B cell (primary cell): ENCODE results near the gene PTPRM. TPM values are rescaled to one million over a fixed set of nuclear protein-coding genes. Genes with fewer than 3 reads are reported as not detected.

Source experiments
- ATAC-seq: fragments of 200-7000 bp; cut with Tn5 transposase; one replicate; pipeline ENCODE4 v1.10.0; 2021; ENCODE audit warnings: low read depth, mild to moderate bottlenecking, moderate number of reproducible peaks, moderate library complexity
- CTCF ChIA-PET: fragments of 350-600 bp; sonication (Branson Sonifier 250); formaldehyde crosslinking; loops from one replicate; lab custom pipeline; 2021; ENCODE audit warnings: antibody characterized with exemption, inconsistent platforms; lab: Charles Lee
- POLR2A ChIA-PET: fragments of 350-600 bp; sonication (Branson Sonifier 250); formaldehyde crosslinking; loops from one replicate; lab custom pipeline; 2021; ENCODE audit warnings: antibody characterized with exemption; lab: Charles Lee
- DNase-seq: peaks from one replicate; pipeline ENCODE4 v3.0.0; 2013
- H2AFZ ChIP-seq: 2 replicates; pipeline ENCODE4 v1.6.1; 2012; ENCODE audit warnings: mild to moderate bottlenecking, low read depth, low read length; ENCODE audit not compliant: insufficient read depth, poor library complexity, severe bottlenecking
- H3K27ac ChIP-seq, 2 donors: 1 replicate in 1 of 2; 2 replicates in 1 of 2; pipeline ENCODE4 v1.5.1; 2012 to 2013; ENCODE audit warnings: low read length in 2 of 2, mild to moderate bottlenecking in 2 of 2, moderate library complexity in 1 of 2
- H3K27me3 ChIP-seq, 4 experiments: fragments of 200-600 bp in 1 of 4; sonication (generic) in 1 of 4; replicated peaks in 1 of 4; 1 replicate in 2 of 4; 2 replicates in 2 of 4; pipeline versions ENCODE4 v1.6.1 to v1.7.0; 2013 to 2016; ENCODE audit warnings: low read length in 3 of 4, mild to moderate bottlenecking in 2 of 4, mixed read lengths in 1 of 4, moderate library complexity in 1 of 4; ENCODE audit not compliant: insufficient read depth in 4 of 4, control insufficient read depth in 3 of 4; ENCODE audit errors: control extremely low read depth in 1 of 4
- H3K36me3 ChIP-seq, 2 experiments: replicated peaks in 1 of 2; 1 replicate in 1 of 2; 2 replicates in 1 of 2; pipeline versions ENCODE4 v1.6.1 to v1.7.1; 2013; ENCODE audit warnings: low read length in 1 of 2; ENCODE audit not compliant: insufficient read depth in 2 of 2, control insufficient read depth in 1 of 2; ENCODE audit errors: control extremely low read depth in 1 of 2, extremely low read depth in 1 of 2
- H3K4me1 ChIP-seq, 2 donors: fragments of 200-600 bp in 1 of 2; sonication (generic) in 1 of 2; 1 replicate in 1 of 2; 2 replicates in 1 of 2; pipeline versions ENCODE4 v1.5.1 to v1.6.1; 2013 to 2017; ENCODE audit warnings: low read length in 2 of 2; ENCODE audit not compliant: control insufficient read depth in 2 of 2, insufficient read depth in 2 of 2
- H3K4me2 ChIP-seq: replicated peaks from 2 replicates; pipeline ENCODE3; 2012; ENCODE audit warnings: mild to moderate bottlenecking, low read depth, low read length; ENCODE audit not compliant: poor library complexity, severe bottlenecking
- H3K4me3 ChIP-seq, 5 experiments: fragments of 200-600 bp in 1 of 5; sonication (generic) in 1 of 5; 1 replicate in 3 of 5; 2 replicates in 2 of 5; pipeline versions ENCODE4 v1.5.1 to v1.7.0; 2011 to 2016; ENCODE audit warnings: low read length in 4 of 5, mild to moderate bottlenecking in 4 of 5, low read depth in 2 of 5, control low read depth in 1 of 5, moderate library complexity in 1 of 5; ENCODE audit not compliant: insufficient read depth in 1 of 5; ENCODE audit errors: control extremely low read depth in 1 of 5, extremely low read depth in 1 of 5
- H3K79me2 ChIP-seq: fragments of 200-600 bp; sonication (generic); one replicate; pipeline ENCODE4 v1.6.0; 2016; ENCODE audit warnings: low read length; ENCODE audit not compliant: control insufficient read depth, insufficient read depth
- H3K9ac ChIP-seq: fragments of 200-600 bp; sonication (generic); 2 replicates; pipeline ENCODE4 v1.6.1; 2017; ENCODE audit warnings: mild to moderate bottlenecking, low read length, moderate library complexity
- H3K9me3 ChIP-seq, 3 donors: one replicate each; pipeline versions ENCODE4 v1.6.1 to v1.7.1; 2013; ENCODE audit warnings: low read length in 2 of 3; ENCODE audit not compliant: control insufficient read depth in 2 of 3, insufficient read depth in 1 of 3; ENCODE audit errors: control extremely low read depth in 1 of 3
- H4K20me1 ChIP-seq: 2 replicates; pipeline ENCODE4 v1.6.0; 2012; ENCODE audit warnings: mild to moderate bottlenecking, low read length; ENCODE audit not compliant: insufficient read depth, control insufficient read depth, poor library complexity, severe bottlenecking
- H3K27ac Mint-ChIP-seq: one replicate; pipeline ENCODE4 v1.8.0; 2021; ENCODE audit warnings: mixed read lengths
- H3K27me3 Mint-ChIP-seq: one replicate; pipeline ENCODE4 v1.8.0; 2021; ENCODE audit warnings: mixed read lengths
- H3K4me1 Mint-ChIP-seq: one replicate; pipeline ENCODE4 v1.8.0; 2021; ENCODE audit warnings: mixed read lengths
- H3K4me3 Mint-ChIP-seq: one replicate; pipeline ENCODE4 v1.8.0; 2021; ENCODE audit warnings: mixed read lengths
- H3K9me3 Mint-ChIP-seq: one replicate; pipeline ENCODE4 v1.8.0; 2022; ENCODE audit warnings: mixed read lengths; ENCODE audit not compliant: insufficient read depth
- EZH2 ChIP-seq: IDR thresholded peaks from 2 replicates; pipeline ENCODE4 v1.6.1; 2012; ENCODE audit warnings: borderline replicate concordance, low read depth, mild to moderate bottlenecking, moderate library complexity, low read length; ENCODE audit not compliant: insufficient read depth, poor library complexity, severe bottlenecking
- WGBS: methylation state at CpG from one replicate; pipeline ENCODE4 v1.1.5; 2013; ENCODE audit warnings: missing lambda C conversion rate; ENCODE audit not compliant: insufficient coverage; 5-methylcytosine and 5-hydroxymethylcytosine counted together
- intact Hi-C: fragments of 100-400 bp; cut with micrococcal nuclease; formaldehyde crosslinking; loops from one replicate; pipeline ENCODE4 v1.10.0; 2022
- polyA plus RNA-seq: library from polyadenylated mRNA; depleted of rRNA; stranded (reverse); fragments of >200 nt; gene quantifications from 2 replicates; pipeline ENCODE4 v1.2.3, GENCODE V29; 2012
- total RNA-seq, 2 donors: library from RNA; stranded (reverse); fragments of 120-200 nt in 1 of 2; gene quantifications; 1 replicate in 1 of 2; 2 replicates in 1 of 2; pipeline versions ENCODE4 v1.2.3 to v1.2.4, GENCODE V29; 2013 to 2022
- TF ChIP-seq, protein P1 (sequence below): fragments of 200-600 bp; IDR thresholded peaks from one replicate; pipeline ENCODE4 v1.8.0; 2022; ENCODE audit warnings: antibody characterized with exemption, mild to moderate bottlenecking

PTPRM gene
- total and polyA plus RNA-seq, 2 donors (not counting 1 experiment from before 2014, with no cell fraction given): 0.20 to 0.89 TPM

DNA sequence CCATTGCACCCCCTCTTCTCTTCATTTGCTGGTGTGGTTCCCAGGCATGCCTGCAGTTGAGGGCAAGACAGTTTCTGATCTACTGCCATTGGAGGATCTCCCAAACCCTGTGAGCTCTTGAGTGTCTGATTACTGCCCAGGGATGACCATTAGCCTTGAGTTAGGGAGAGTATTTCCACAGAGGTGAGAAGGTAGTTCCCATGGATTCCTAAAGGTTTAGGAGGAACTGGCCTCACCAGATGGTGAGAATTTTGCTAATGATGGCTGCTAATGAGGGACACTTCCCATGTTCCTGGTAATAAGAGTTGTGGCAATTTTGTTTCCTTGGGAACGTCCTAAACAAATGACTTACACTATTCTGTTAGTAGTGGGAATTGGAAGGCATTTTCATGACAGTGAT is 42.5 kb downstream of the PTPRM start:
- no peaks in the 10 kb centered on the region for H3K27me3 ChIP-seq
- ChIA-PET POLR2A (no interaction called here), CTCF (no interaction called here)
- H2AFZ ChIP-seq: no peak overlapping the region
- H4K20me1 ChIP-seq: no peaks in the 10 kb centered on the region
- no peak overlapping the region for H3K4me2 ChIP-seq
- no peak overlapping the region for H3K27ac ChIP-seq
- no peaks in the 10 kb centered on the region for H3K27me3 Mint-ChIP-seq
- no peak overlapping the region for H3K4me3 Mint-ChIP-seq
- TF ChIP-seq EZH2: no peak
- no peaks in the 10 kb centered on the region for H3K9me3 ChIP-seq
- H3K9ac ChIP-seq: no peak overlapping the region
- no peaks in the 10 kb centered on the region for H3K4me1 ChIP-seq
- H3K4me3 ChIP-seq: no peak overlapping the region
- DNase-seq (no peak), ATAC-seq (no peak)
- H3K4me1 Mint-ChIP-seq: no peaks in the 10 kb centered on the region
- no peak overlapping the region for H3K27ac Mint-ChIP-seq
- WGBS: no CpG with 5 or more reads among the region's 1 CpG
- H3K9me3 Mint-ChIP-seq: peaks cover 2% of the 10 kb centered on the region
- intact Hi-C loops: no loop called here
- no peaks in the 10 kb centered on the region for H3K79me2 ChIP-seq
- no peaks in the 10 kb centered on the region for H3K36me3 ChIP-seq

DNA sequence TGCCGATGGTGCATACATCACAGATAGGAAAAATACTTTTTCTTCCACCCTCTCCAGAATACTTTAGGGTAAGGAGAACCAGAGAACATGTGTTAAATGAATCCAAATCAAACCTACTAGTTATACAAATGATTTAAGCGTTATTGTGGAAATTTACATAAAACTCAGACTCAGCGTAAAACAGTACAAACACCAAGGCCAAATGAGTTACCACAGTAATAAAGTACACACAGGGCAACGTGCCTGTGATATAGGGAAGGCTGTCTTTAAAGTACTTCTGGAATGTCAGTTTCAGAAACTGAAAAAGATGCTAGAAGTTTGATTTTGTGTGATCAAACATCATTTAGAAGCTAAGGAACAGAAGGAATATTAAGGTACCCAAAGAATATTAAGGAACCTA is 46.9 kb downstream of the PTPRM start:
- H3K36me3 ChIP-seq: no peaks in the 10 kb centered on the region
- H4K20me1 ChIP-seq: no peaks in the 10 kb centered on the region
- intact Hi-C loops: no loop called here
- no peak overlapping the region for H3K9ac ChIP-seq
- ATAC-seq (no peak), DNase-seq (no peak)
- H3K79me2 ChIP-seq: no peaks in the 10 kb centered on the region
- no CpG with 5 or more reads among the region's 4 CpGs for WGBS
- POLR2A ChIA-PET: no interaction called here
- Mint-ChIP-seq H3K9me3 (peaks cover 2% of the 10 kb centered on the region), H3K4me1 (no peaks in the 10 kb centered on the region), H3K27me3 (no peaks in the 10 kb centered on the region), H3K27ac (no peak overlapping the region), H3K4me3 (no peak overlapping the region)
- H3K27me3 ChIP-seq: no peaks in the 10 kb centered on the region
- peaks cover 0 to 4% (median 0%) of the 10 kb centered on the region in 3 donors for H3K9me3 ChIP-seq
- TF ChIP-seq, protein P1, sequence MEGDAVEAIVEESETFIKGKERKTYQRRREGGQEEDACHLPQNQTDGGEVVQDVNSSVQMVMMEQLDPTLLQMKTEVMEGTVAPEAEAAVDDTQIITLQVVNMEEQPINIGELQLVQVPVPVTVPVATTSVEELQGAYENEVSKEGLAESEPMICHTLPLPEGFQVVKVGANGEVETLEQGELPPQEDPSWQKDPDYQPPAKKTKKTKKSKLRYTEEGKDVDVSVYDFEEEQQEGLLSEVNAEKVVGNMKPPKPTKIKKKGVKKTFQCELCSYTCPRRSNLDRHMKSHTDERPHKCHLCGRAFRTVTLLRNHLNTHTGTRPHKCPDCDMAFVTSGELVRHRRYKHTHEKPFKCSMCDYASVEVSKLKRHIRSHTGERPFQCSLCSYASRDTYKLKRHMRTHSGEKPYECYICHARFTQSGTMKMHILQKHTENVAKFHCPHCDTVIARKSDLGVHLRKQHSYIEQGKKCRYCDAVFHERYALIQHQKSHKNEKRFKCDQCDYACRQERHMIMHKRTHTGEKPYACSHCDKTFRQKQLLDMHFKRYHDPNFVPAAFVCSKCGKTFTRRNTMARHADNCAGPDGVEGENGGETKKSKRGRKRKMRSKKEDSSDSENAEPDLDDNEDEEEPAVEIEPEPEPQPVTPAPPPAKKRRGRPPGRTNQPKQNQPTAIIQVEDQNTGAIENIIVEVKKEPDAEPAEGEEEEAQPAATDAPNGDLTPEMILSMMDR: no peak
- TF ChIP-seq EZH2: no peak
- no peak overlapping the region for H2AFZ ChIP-seq
- CTCF ChIA-PET: no interaction called here
- no peaks in the 10 kb centered on the region for H3K4me1 ChIP-seq
- H3K4me2 ChIP-seq: no peak overlapping the region
- H3K27ac ChIP-seq: no peak overlapping the region
- H3K4me3 ChIP-seq: no peak overlapping the region
